Lower leg skin (tissue), 3 donors: ENCODE data around the gene METAP1.

ENCODE experiments used
- POLR2A ChIP-seq, 2 donors: fragments of 450-650 bp; IDR thresholded peaks; one replicate each; pipeline ENCODE4 v1.6.1; 2016 to 2017; ENCODE audit warnings: antibody characterized with exemption in 2 of 2, mild to moderate bottlenecking in 1 of 2, moderate library complexity in 1 of 2
- TF ChIP-seq, protein P1 (sequence below), 3 donors: fragments of 450-650 bp; IDR thresholded peaks; one replicate each; pipeline ENCODE4 v1.5.1; 2016; ENCODE audit warnings: antibody characterized with exemption in 3 of 3, mild to moderate bottlenecking in 3 of 3, moderate library complexity in 2 of 3

GRCh38 chr4:99100876-99101275 lies 105.4 kb downstream of the METAP1 start:
- TF ChIP-seq POLR2A (IDR thresholded peaks at IDR 0.05): no peak
- TF ChIP-seq, protein P1, sequence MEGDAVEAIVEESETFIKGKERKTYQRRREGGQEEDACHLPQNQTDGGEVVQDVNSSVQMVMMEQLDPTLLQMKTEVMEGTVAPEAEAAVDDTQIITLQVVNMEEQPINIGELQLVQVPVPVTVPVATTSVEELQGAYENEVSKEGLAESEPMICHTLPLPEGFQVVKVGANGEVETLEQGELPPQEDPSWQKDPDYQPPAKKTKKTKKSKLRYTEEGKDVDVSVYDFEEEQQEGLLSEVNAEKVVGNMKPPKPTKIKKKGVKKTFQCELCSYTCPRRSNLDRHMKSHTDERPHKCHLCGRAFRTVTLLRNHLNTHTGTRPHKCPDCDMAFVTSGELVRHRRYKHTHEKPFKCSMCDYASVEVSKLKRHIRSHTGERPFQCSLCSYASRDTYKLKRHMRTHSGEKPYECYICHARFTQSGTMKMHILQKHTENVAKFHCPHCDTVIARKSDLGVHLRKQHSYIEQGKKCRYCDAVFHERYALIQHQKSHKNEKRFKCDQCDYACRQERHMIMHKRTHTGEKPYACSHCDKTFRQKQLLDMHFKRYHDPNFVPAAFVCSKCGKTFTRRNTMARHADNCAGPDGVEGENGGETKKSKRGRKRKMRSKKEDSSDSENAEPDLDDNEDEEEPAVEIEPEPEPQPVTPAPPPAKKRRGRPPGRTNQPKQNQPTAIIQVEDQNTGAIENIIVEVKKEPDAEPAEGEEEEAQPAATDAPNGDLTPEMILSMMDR (IDR thresholded peaks at IDR 0.05): no peak
